WTC11 (cell line): ENCODE data around the gene TIMM22.

Experiments used
- FOXP1 ChIP-seq: sonication (generic); formaldehyde crosslinking; IDR thresholded peaks from 2 replicates; pipeline ENCODE4 v1.8.0; 2022; ENCODE audit warnings: missing genetic modification reagents, mild to moderate bottlenecking, moderate library complexity, borderline replicate concordance
- MLX ChIP-seq: sonication (generic); formaldehyde crosslinking; IDR thresholded peaks from 2 replicates; pipeline ENCODE4 v1.8.1; 2023; ENCODE audit warnings: mild to moderate bottlenecking, missing genetic modification reagents, moderate library complexity
- NR3C1 ChIP-seq: sonication (generic); formaldehyde crosslinking; conservative IDR thresholded peaks from 2 replicates; pipeline ENCODE4 v1.8.1; 2023; ENCODE audit warnings: low read depth, mild to moderate bottlenecking, missing genetic modification reagents
- SMAD3 ChIP-seq: sonication (generic); formaldehyde crosslinking; IDR thresholded peaks from 2 replicates; pipeline ENCODE4 v1.8.0; 2022; ENCODE audit warnings: missing genetic modification reagents, mild to moderate bottlenecking, borderline replicate concordance
- SP1 ChIP-seq: sonication (generic); formaldehyde crosslinking; conservative IDR thresholded peaks from 2 replicates; pipeline ENCODE4 v1.8.1; 2022; ENCODE audit warnings: missing genetic modification reagents
- TCF7 ChIP-seq: sonication (generic); formaldehyde crosslinking; IDR thresholded peaks from 2 replicates; pipeline ENCODE4 v1.8.0; 2022; ENCODE audit warnings: mild to moderate bottlenecking, low read depth, missing genetic modification reagents, moderate library complexity
- USF2 ChIP-seq: sonication (generic); formaldehyde crosslinking; IDR thresholded peaks from 2 replicates; pipeline ENCODE4 v1.8.1; 2023; ENCODE audit warnings: mild to moderate bottlenecking, missing genetic modification reagents, moderate library complexity
- ZNF263 ChIP-seq: sonication (generic); formaldehyde crosslinking; IDR thresholded peaks from 2 replicates; pipeline ENCODE4 v1.8.1; 2022; ENCODE audit warnings: low read depth, mild to moderate bottlenecking, moderate library complexity, missing genetic modification reagents
- TF ChIP-seq, protein P1 (sequence below): fragments of 200-600 bp; IDR thresholded peaks from 2 replicates; pipeline ENCODE4 v1.8.0; 2022; ENCODE audit warnings: antibody characterized with exemption
- TF ChIP-seq, protein P2 (sequence below): sonication (generic); formaldehyde crosslinking; IDR thresholded peaks from 2 replicates; pipeline ENCODE4 v1.8.0; 2022; ENCODE audit warnings: mild to moderate bottlenecking, missing genetic modification reagents

- TF ChIP-seq, protein P1, sequence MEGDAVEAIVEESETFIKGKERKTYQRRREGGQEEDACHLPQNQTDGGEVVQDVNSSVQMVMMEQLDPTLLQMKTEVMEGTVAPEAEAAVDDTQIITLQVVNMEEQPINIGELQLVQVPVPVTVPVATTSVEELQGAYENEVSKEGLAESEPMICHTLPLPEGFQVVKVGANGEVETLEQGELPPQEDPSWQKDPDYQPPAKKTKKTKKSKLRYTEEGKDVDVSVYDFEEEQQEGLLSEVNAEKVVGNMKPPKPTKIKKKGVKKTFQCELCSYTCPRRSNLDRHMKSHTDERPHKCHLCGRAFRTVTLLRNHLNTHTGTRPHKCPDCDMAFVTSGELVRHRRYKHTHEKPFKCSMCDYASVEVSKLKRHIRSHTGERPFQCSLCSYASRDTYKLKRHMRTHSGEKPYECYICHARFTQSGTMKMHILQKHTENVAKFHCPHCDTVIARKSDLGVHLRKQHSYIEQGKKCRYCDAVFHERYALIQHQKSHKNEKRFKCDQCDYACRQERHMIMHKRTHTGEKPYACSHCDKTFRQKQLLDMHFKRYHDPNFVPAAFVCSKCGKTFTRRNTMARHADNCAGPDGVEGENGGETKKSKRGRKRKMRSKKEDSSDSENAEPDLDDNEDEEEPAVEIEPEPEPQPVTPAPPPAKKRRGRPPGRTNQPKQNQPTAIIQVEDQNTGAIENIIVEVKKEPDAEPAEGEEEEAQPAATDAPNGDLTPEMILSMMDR = no peak
- TF ChIP-seq SP1 = no peak
- TF ChIP-seq MLX (CRISPR knock-in tag) = no peak
- no peak for TF ChIP-seq ZNF263 (CRISPR knock-in tag)
- no peak for TF ChIP-seq USF2
- TF ChIP-seq, protein P2, sequence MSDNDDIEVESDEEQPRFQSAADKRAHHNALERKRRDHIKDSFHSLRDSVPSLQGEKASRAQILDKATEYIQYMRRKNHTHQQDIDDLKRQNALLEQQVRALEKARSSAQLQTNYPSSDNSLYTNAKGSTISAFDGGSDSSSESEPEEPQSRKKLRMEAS = no peak
- TF ChIP-seq TCF7 (CRISPR knock-in tag) = no peak
- no peak for TF ChIP-seq FOXP1 (CRISPR knock-in tag)
- no peak for TF ChIP-seq NR3C1 (CRISPR knock-in tag)
- TF ChIP-seq SMAD3 = no peak
These were observed 22.5 kb downstream of the TIMM22 start for GRCh38 chr17:1019451-1019850.
